ENCODE measurements around the gene CCDC40.
A peak's percentile ranks its signal among the peaks of the same experiment; 100 is the strongest.

The CCDC40 gene

GRCh38 chr17:79995696-79996095 lies 40.7 kb upstream of the CCDC40 start:
- FAIRE-seq (no peak), DNase-seq (ENCODE audit: insufficient read length, low spot score) (no peak)
- no peak for TF ChIP-seq CTCF (IDR thresholded peaks at IDR 0.05; ENCODE audit: insufficient read depth, missing control alignments)

GRCh38 chr17:79996291-79996690 lies 40.2 kb upstream of the CCDC40 start:
- no peak for FAIRE-seq
- no peak for TF ChIP-seq CTCF (IDR thresholded peaks at IDR 0.05; ENCODE audit: insufficient read depth, missing control alignments)
- no peak for DNase-seq (ENCODE audit: insufficient read length, low spot score)

DNA sequence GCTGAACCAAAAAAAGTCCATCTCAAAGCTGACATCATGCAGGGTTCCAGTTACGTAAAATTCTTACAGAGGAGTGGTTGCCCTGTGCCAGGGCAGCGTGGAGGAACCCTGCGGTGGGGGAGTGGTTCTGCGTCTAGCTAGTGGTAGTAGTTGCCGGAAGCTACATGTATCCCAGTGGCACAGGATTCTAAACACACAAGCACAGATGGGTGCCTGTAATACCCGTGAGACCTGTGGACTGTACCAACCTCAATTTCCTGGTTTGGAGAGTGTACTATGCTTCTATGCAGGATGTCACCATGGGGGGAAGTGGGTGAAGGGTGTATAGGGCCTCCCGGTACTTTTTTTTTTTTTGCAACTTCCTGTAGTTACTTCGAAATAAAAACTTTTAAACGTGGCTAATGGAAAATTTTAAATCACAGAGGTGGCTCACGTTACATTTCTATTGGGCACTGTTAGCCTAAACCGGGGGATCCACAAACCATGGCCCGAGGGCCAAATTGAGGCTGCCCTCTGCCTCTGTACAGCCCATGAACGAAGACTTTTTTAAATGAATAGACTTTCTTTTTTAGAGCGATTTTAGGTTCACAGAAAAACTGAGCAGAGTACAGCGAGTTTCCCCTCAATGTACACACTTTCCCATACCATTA lies 39.3 kb upstream of the CCDC40 start:
- TF ChIP-seq CTCF (IDR thresholded peaks at IDR 0.05; ENCODE audit: insufficient read depth, missing control alignments): no peak
- DNase-seq (ENCODE audit: insufficient read length, low spot score) (no peak), FAIRE-seq (no peak)

DNA sequence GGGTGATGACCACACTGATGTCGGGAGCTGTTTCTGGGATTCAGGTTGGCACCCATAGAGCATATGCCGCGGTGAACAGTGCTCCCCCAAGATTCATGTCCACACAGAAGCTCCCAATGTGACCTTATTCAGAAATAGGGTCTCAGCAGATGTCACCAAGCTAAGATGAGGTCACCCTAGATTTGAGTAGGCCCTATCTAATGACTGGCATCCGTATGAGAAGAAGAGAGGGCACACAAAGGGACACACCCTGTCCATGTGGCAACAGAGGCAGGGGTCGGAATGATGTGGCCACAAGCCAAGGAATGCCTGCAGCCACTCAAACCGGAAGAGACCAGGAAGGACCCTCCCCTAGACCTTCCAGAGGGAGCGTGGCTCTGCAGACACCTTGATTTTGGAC lies 36.3 kb upstream of the CCDC40 start:
- no peak for TF ChIP-seq CTCF (IDR thresholded peaks at IDR 0.05; ENCODE audit: insufficient read depth, missing control alignments)

GRCh38 chr17:80000981-80001775 lies 35.3 kb upstream of the CCDC40 start:
- no peak for FAIRE-seq
- DNase-seq (ENCODE audit: insufficient read length, low spot score): no peak
- no peak for TF ChIP-seq CTCF (IDR thresholded peaks at IDR 0.05; ENCODE audit: insufficient read depth, missing control alignments)

More for the DNA sequence above, 36.3 kb upstream of the CCDC40 start:
- no peak for FAIRE-seq
- no peak for DNase-seq (ENCODE audit: insufficient read length, low spot score)

- FAIRE-seq (no peak), DNase-seq (ENCODE audit: insufficient read length, low spot score) (no peak)
- peak; percentile 2 for TF ChIP-seq CTCF (IDR thresholded peaks at IDR 0.05; ENCODE audit: insufficient read depth, missing control alignments)
These were observed 34.3 kb upstream of the CCDC40 start for GRCh38 chr17:80002070-80002641.
